ENCODE data around the gene TCHH.
"Not testable (repeated sequence)": the region's sequence is repeated elsewhere in the genome, so short reads cannot be mapped to it uniquely, and the experiment has no call there.

The TCHH gene

GRCh38 chr1:152112885-152113432, 2.3 kb downstream of the TCHH start:
- FAIRE-seq = no peak

GRCh38 chr1:152112101-152112884, 3.0 kb downstream of the TCHH start:
- DNase-seq (ENCODE audit: low spot score) = no peak
- no peak for FAIRE-seq

More at GRCh38 chr1:152112885-152113432, 2.3 kb downstream of the TCHH start:
- no peak for DNase-seq (ENCODE audit: low spot score)

- FAIRE-seq (no peak), DNase-seq (ENCODE audit: low spot score) (no peak)
Measured at GRCh38 chr1:152111515-152111968, 3.7 kb downstream of the TCHH start.

- FAIRE-seq (no peak), DNase-seq (ENCODE audit: low spot score) (peak; percentile 12)
Measured at GRCh38 chr1:152110860-152111514, 4.3 kb downstream of the TCHH start.

- peak; percentile 53 for DNase-seq (ENCODE audit: low spot score)
- no peak for FAIRE-seq
Measured at GRCh38 chr1:152110365-152110859, 4.8 kb downstream of the TCHH start.

- DNase-seq (ENCODE audit: low spot score) (no peak), FAIRE-seq (no peak)
Measured at GRCh38 chr1:152109998-152110294, 5.3 kb downstream of the TCHH start.

- DNase-seq (ENCODE audit: low spot score) (no peak), FAIRE-seq (no peak)
Measured at GRCh38 chr1:152109231-152109997, 5.8 kb downstream of the TCHH start.

GRCh38 chr1:152108882-152109222, 6.4 kb downstream of the TCHH start:
- DNase-seq (ENCODE audit: low spot score) (no peak), FAIRE-seq (no peak)

GRCh38 chr1:152107984-152108881, 7.0 kb downstream of the TCHH start:
- FAIRE-seq (no peak), DNase-seq (ENCODE audit: low spot score) (no peak)

- no peak for DNase-seq (ENCODE audit: low spot score)
- FAIRE-seq = no peak
Measured at GRCh38 chr1:152107031-152107983, 7.9 kb downstream of the TCHH start.

- FAIRE-seq (no peak), DNase-seq (ENCODE audit: low spot score) (no peak)
Measured at GRCh38 chr1:152104854-152105253, 10.4 kb downstream of the TCHH start.

GRCh38 chr1:152096931-152097330, 18.3 kb downstream of the TCHH start:
- FAIRE-seq (no peak), DNase-seq (ENCODE audit: low spot score) (no peak)

GRCh38 chr1:152089014-152089674, 26.1 kb downstream of the TCHH start, which contains the start of gene TCHHL1:
TCHHL1 (minus strand) TSS chr1:152089064; CDS start chr1:152088143, 921 bp downstream.
- FAIRE-seq (no peak), DNase-seq (ENCODE audit: low spot score) (no peak)

- DNase-seq (ENCODE audit: low spot score) = no peak
- FAIRE-seq = no peak
Measured at GRCh38 chr1:152086760-152087159, 28.5 kb downstream of the TCHH start.

GRCh38 chr1:152084853-152085252, 30.4 kb downstream of the TCHH start:
- no peak for DNase-seq (ENCODE audit: low spot score)
- FAIRE-seq = no peak

- FAIRE-seq; DNase-seq (ENCODE audit: low spot score): not testable (repeated sequence)
Measured at GRCh38 chr1:152081026-152081425, 34.2 kb downstream of the TCHH start.

- DNase-seq (ENCODE audit: low spot score); FAIRE-seq: not testable (repeated sequence)
Measured at GRCh38 chr1:152080494-152080893, 34.8 kb downstream of the TCHH start.

- FAIRE-seq (no peak), DNase-seq (ENCODE audit: low spot score) (no peak)
Measured at GRCh38 chr1:152078831-152079441, 36.3 kb downstream of the TCHH start.

Data from RCC 7860 (cell line).